Sigmoid colon (tissue), 7 donors: ENCODE measurements around the gene PHLDB1. TPM values are rescaled to one million over a fixed set of nuclear protein-coding genes. Genes with fewer than 3 reads are reported as not detected.
"Not testable (repeated sequence)": the region's sequence is repeated elsewhere in the genome, so short reads cannot be mapped to it uniquely, and the experiment has no call there.

Experiments used
- DNase-seq: peaks from one replicate; pipeline ENCODE4 v3.0.0-alpha.2; 2019
- H3K27ac ChIP-seq, 4 donors: fragments of 200-600 bp; sonication (generic); one replicate each; pipeline ENCODE4 v1.5.1; 2016 to 2019; ENCODE audit warnings: mild to moderate bottlenecking in 1 of 4
- H3K27me3 ChIP-seq, 3 donors: fragments of 200-600 bp; sonication (generic); one replicate each; pipeline ENCODE4 v1.5.1; 2019; ENCODE audit warnings: mild to moderate bottlenecking in 1 of 3
- H3K36me3 ChIP-seq, 4 donors: fragments of 200-600 bp; sonication (generic); one replicate each; pipeline ENCODE4 v1.5.1; 2016 to 2019
- H3K4me1 ChIP-seq, 4 donors: fragments of 200-600 bp; sonication (generic); one replicate each; pipeline ENCODE4 v1.5.1; 2017 to 2019
- H3K4me3 ChIP-seq, 4 donors: fragments of 200-600 bp; sonication (generic); one replicate each; pipeline ENCODE4 v1.5.1; 2017 to 2019; ENCODE audit warnings: mild to moderate bottlenecking in 2 of 4, moderate library complexity in 1 of 4
- H3K9me3 ChIP-seq, 4 donors: fragments of 200-600 bp in 3 of 4; sonication (generic) in 3 of 4; one replicate each; pipeline versions ENCODE4 v1.5.1 to v1.6.1; 2013 to 2019
- EP300 ChIP-seq, 4 donors: sonication (generic); formaldehyde crosslinking; IDR thresholded peaks; one replicate each; pipeline ENCODE4 v1.6.1; 2017; ENCODE audit warnings: antibody characterized with exemption in 4 of 4
- POLR2A ChIP-seq, 2 donors: fragments of 450-650 bp; IDR thresholded peaks; one replicate each; pipeline ENCODE4 v1.6.1; 2016; ENCODE audit warnings: antibody characterized with exemption in 2 of 2, mild to moderate bottlenecking in 2 of 2, moderate library complexity in 2 of 2
- POLR2AphosphoS5 ChIP-seq, 4 donors: sonication (generic); formaldehyde crosslinking; IDR thresholded peaks; one replicate each; pipeline ENCODE4 v1.6.1; 2017; ENCODE audit warnings: antibody characterized with exemption in 4 of 4
- WGBS, 2 donors: extraction: QIAGEN DNeasy Blood & Tissue Kit; methylation state at CpG; one replicate each; pipeline ENCODE4 v1.1.7; 2013; 5-methylcytosine and 5-hydroxymethylcytosine counted together
- intact Hi-C: fragments of 100-400 bp; cut with DNase I; formaldehyde crosslinking; loops from one replicate; pipeline ENCODE4 v1.15.1; 2023
- polyA plus RNA-seq, 3 donors: library from polyadenylated mRNA; stranded (reverse); fragments of 200-250 nt; gene quantifications; one replicate each; pipeline ENCODE4 v1.2.3, GENCODE V29; 2013
- total RNA-seq, 4 donors: library from RNA; depleted of rRNA; stranded (reverse); fragments of >200 nt; gene quantifications; one replicate each; pipeline ENCODE4 v1.1.0, GENCODE V29; 2016
- TF ChIP-seq, protein P1 (sequence below), 4 experiments: fragments of 450-650 bp in 3 of 4; fragments of 200-600 bp in 1 of 4; IDR thresholded peaks; one replicate each; pipeline ENCODE4 v1.5.1; 2016 to 2019; ENCODE audit warnings: antibody characterized with exemption in 4 of 4, mild to moderate bottlenecking in 3 of 4, moderate library complexity in 2 of 4
- donor health status: healthy with polysubstance abuse.
- donor health status: Bipolar disorder and iron deficiency.
- donor health status: healthy.

Gene PHLDB1
- total and polyA plus RNA-seq, 7 donors = 33.6 to 126 (median 51.8) TPM

DNA sequence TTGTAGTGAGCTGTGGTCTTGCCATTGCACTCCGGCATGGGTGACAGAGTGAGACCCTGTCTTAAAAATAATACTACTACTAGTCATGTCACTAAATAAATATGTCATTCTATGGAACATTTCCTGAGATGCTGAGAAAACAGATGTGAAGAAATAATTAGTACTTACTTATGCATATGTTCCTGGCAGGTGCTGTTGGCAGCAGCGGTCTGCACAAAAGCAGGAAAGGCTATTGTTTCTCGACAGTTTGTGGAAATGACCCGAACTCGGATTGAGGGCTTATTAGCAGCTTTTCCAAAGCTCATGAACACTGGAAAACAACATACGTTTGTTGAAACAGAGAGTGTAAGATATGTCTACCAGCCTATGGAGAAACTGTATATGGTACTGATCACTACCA lies 26.4 kb upstream of the PHLDB1 start:
- H3K27me3 ChIP-seq = no peaks in the 10 kb centered on the region
- no peaks in the 10 kb centered on the region for H3K9me3 ChIP-seq
- no peak for DNase-seq
- H3K36me3 ChIP-seq = peaks cover 10 to 51% (median 32%) of the 10 kb centered on the region in 4 donors
- H3K4me3 ChIP-seq = no peak overlapping the region
- intact Hi-C loops = no loop called here
- 84 to 86% methylated on average over 6 of the region's 6 CpGs for WGBS, 2 donors
- no peak overlapping the region for H3K27ac ChIP-seq
- H3K4me1 ChIP-seq = peaks cover 0 to 31% (median 21%) of the 10 kb centered on the region in 4 donors
- TF ChIP-seq EP300 (IDR thresholded peaks at IDR 0.05) (no peak), POLR2A (IDR thresholded peaks at IDR 0.05) (no peak), POLR2AphosphoS5 (IDR thresholded peaks at IDR 0.05) (no peak)
- TF ChIP-seq, protein P1, sequence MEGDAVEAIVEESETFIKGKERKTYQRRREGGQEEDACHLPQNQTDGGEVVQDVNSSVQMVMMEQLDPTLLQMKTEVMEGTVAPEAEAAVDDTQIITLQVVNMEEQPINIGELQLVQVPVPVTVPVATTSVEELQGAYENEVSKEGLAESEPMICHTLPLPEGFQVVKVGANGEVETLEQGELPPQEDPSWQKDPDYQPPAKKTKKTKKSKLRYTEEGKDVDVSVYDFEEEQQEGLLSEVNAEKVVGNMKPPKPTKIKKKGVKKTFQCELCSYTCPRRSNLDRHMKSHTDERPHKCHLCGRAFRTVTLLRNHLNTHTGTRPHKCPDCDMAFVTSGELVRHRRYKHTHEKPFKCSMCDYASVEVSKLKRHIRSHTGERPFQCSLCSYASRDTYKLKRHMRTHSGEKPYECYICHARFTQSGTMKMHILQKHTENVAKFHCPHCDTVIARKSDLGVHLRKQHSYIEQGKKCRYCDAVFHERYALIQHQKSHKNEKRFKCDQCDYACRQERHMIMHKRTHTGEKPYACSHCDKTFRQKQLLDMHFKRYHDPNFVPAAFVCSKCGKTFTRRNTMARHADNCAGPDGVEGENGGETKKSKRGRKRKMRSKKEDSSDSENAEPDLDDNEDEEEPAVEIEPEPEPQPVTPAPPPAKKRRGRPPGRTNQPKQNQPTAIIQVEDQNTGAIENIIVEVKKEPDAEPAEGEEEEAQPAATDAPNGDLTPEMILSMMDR (IDR thresholded peaks at IDR 0.05) = no peak

DNA sequence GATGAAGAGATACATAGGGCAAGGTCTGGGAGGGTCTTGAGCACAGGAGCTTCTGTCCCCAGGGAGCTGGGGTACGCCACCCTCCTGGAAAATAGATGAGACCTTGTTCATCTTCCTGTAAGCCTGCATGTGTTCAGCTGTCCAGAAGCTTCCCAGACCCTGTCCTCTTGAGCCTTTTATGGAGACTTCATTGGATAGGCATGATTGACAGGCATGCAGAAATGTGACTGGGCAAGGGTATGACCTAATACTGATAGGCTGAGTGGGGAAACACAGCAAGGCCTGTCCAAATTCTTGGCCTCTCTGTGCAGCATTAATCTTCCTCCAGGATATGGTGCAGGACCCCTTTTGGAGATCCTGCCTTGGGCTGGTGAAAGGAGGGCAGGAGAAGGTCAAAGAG lies 19.5 kb upstream of the PHLDB1 start:
- Histone ChIP-seq H3K36me3 (peaks cover 30 to 100% (median 70%) of the 10 kb centered on the region in 4 donors), H3K4me1 (peaks cover 0 to 6% (median 3%) of the 10 kb centered on the region in 4 donors), H3K27me3 (no peaks in the 10 kb centered on the region), H3K27ac (no peak overlapping the region), H3K4me3 (no peak overlapping the region), H3K9me3 (no peaks in the 10 kb centered on the region)
- DNase-seq = no peak
- intact Hi-C loops = no loop called here
- 96 to 97% methylated on average over 1 of the region's 1 CpG for WGBS, 2 donors
- TF ChIP-seq POLR2AphosphoS5 (IDR thresholded peaks at IDR 0.05) (no peak), EP300 (IDR thresholded peaks at IDR 0.05) (no peak), POLR2A (IDR thresholded peaks at IDR 0.05) (no peak)
- TF ChIP-seq, protein P1 (IDR thresholded peaks at IDR 0.05) = no peak

DNA sequence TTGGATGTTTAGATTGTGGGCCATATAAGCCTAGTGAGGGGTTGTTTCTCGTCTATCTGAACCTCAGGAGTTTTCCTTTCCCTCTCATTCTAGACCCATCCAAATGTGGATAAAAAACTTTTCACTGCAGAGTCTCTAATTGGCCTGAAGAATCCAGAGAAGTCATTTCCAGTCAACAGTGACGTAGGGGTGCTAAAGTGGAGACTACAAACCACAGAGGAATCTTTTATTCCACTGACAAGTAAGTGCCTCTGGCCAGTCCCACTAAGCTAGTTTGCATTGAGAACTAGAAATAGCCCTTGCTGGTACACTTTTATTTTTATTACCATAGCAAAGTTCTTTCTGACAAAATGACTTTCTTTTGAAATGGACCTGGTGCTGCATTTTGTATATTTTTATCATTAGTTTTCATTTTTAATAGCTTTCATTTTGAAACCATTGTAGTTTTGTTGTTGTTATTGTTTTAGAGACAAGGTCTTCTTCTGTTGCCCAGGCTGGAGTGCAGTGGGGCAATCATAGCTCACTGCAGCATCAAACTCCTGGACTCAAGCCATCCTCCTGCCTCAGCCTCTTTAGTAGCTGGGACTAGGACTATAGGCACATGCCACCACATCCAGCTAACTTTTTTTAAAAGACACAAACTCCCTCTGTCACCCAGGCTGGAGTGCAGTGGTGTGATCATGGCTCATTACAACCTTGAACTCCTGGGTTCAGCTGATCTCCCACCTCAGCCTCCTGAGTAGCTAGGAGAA lies 14.6 kb upstream of the PHLDB1 start:
- intact Hi-C loops = no loop called here
- no peaks in the 10 kb centered on the region for H3K27me3 ChIP-seq
- no peaks in the 10 kb centered on the region for H3K9me3 ChIP-seq
- H3K4me3 ChIP-seq = no peak overlapping the region
- DNase-seq = no peak
- H3K27ac ChIP-seq = peak overlapping the region; percentile 51 to 78 (median 64)
- TF ChIP-seq, protein P1 (IDR thresholded peaks at IDR 0.05) = no peak
- TF ChIP-seq POLR2A (IDR thresholded peaks at IDR 0.05) = no peak
- TF ChIP-seq POLR2AphosphoS5 (IDR thresholded peaks at IDR 0.05) = peak in 1 of 4 donors; percentile 38
- TF ChIP-seq EP300 (IDR thresholded peaks at IDR 0.05) = peak in 1 of 4 donors; percentile 14
- peaks cover 24 to 99% (median 51%) of the 10 kb centered on the region in 4 donors for H3K36me3 ChIP-seq
- H3K4me1 ChIP-seq = peaks cover 0 to 21% (median 10%) of the 10 kb centered on the region in 4 donors
- WGBS, 2 donors = 85 to 86% methylated on average over 2 of the region's 2 CpGs

DNA sequence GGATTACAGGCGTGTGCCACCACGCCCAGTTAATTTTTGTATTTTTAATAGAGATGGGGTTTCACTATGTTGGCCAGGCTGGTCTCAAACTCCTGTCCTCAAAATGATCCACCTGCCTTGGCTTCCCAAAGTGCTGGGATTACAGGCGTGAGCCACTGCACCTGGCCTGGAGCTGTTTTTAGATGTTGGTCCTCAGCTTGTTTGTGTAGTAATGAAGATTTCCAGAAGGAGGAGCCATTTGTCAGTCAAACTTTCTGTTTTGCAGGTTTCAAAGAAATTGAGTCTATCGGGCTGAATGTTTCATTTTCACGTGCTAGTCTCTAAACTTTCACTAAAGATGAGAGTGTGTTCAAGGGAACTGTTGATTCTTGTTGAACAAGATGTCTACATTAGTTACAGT lies 12.4 kb upstream of the PHLDB1 start:
- H3K9me3 ChIP-seq, intact Hi-C loops, H3K27me3 ChIP-seq, H3K4me3 ChIP-seq, DNase-seq: not testable (repeated sequence)
- TF ChIP-seq, protein P1 (IDR thresholded peaks at IDR 0.05) = peak; percentile 8 to 45 (median 39)
- H3K27ac ChIP-seq = peak overlapping the region; percentile 12 to 78 (median 44)
- peaks cover 24 to 99% (median 61%) of the 10 kb centered on the region in 4 donors for H3K36me3 ChIP-seq
- H3K4me1 ChIP-seq = peaks cover 0 to 21% (median 10%) of the 10 kb centered on the region in 4 donors
- WGBS, 2 donors = 47 to 51% methylated on average over 5 of the region's 5 CpGs
